H9 (cell line): ENCODE data around the gene SNAPC5. TPM values are rescaled to one million over a fixed set of nuclear protein-coding genes. Genes with fewer than 3 reads are reported as not detected.
A peak's percentile ranks its signal among the peaks of the same experiment; 100 is the strongest.

Source experiments
- DNase-seq: peaks from one replicate; pipeline ENCODE4 v3.0.0-alpha.2; 2017
- H2AFZ ChIP-seq: one replicate; pipeline ENCODE4 v1.6.1; 2013; ENCODE audit warnings: mild to moderate bottlenecking, low read length, control low read depth, moderate library complexity
- H2AK5ac ChIP-seq: 2 replicates; pipeline ENCODE4 v1.6.1; 2013; ENCODE audit warnings: low read length, control low read depth, mixed read lengths; ENCODE audit not compliant: insufficient read length
- H2BK120ac ChIP-seq: one replicate; pipeline ENCODE4 v1.6.1; 2013; ENCODE audit warnings: low read depth, mild to moderate bottlenecking, low read length, control low read depth, inconsistent platforms; ENCODE audit not compliant: poor library complexity, severe bottlenecking
- H2BK12ac ChIP-seq: 2 replicates; pipeline ENCODE4 v1.6.1; 2013; ENCODE audit warnings: low read length, control low read depth, mixed read lengths, low read depth; ENCODE audit not compliant: insufficient read length
- H2BK15ac ChIP-seq: 2 replicates; pipeline ENCODE4 v1.6.1; 2013; ENCODE audit warnings: low read depth, low read length, control low read depth
- H2BK20ac ChIP-seq: one replicate; pipeline ENCODE4 v1.6.1; 2013; ENCODE audit warnings: low read depth, mild to moderate bottlenecking, low read length, control low read depth, inconsistent platforms; ENCODE audit not compliant: poor library complexity, severe bottlenecking
- H2BK5ac ChIP-seq: 2 replicates; pipeline ENCODE4 v1.6.1; 2013; ENCODE audit warnings: low read length, control low read depth, mixed read lengths; ENCODE audit not compliant: insufficient read length
- H3K14ac ChIP-seq: 2 replicates; pipeline ENCODE4 v1.6.1; 2013; ENCODE audit warnings: low read length, control low read depth; ENCODE audit not compliant: insufficient read depth
- H3K18ac ChIP-seq: 2 replicates; pipeline ENCODE4 v1.6.1; 2013; ENCODE audit warnings: low read depth, mild to moderate bottlenecking, mixed read lengths, low read length, control low read depth; ENCODE audit not compliant: insufficient read length
- H3K23ac ChIP-seq: 2 replicates; pipeline ENCODE4 v1.6.1; 2013; ENCODE audit warnings: low read length, control low read depth, mixed read lengths, low read depth; ENCODE audit not compliant: insufficient read length
- H3K23me2 ChIP-seq: 2 replicates; pipeline ENCODE4 v1.6.1; 2013; ENCODE audit warnings: low read depth, mild to moderate bottlenecking, mixed read lengths, low read length, control low read depth; ENCODE audit not compliant: insufficient read length, poor library complexity, severe bottlenecking
- H3K27ac ChIP-seq: 2 replicates; pipeline ENCODE4 v1.5.1; 2013; ENCODE audit warnings: low read length, control low read depth, mixed read lengths, low read depth; ENCODE audit not compliant: insufficient read length
- H3K27me3 ChIP-seq: 2 replicates; pipeline ENCODE4 v1.6.1; 2013; ENCODE audit warnings: low read length, control low read depth, inconsistent platforms; ENCODE audit not compliant: insufficient read depth
- H3K4ac ChIP-seq: 2 replicates; pipeline ENCODE4 v1.6.1; 2013; ENCODE audit warnings: low read depth, mild to moderate bottlenecking, control low read depth, inconsistent platforms, low read length, moderate library complexity
- H3K4me1 ChIP-seq: 2 replicates; pipeline ENCODE4 v1.6.1; 2013; ENCODE audit warnings: low read length, control low read depth, inconsistent platforms; ENCODE audit not compliant: insufficient read depth
- H3K4me2 ChIP-seq: 2 replicates; pipeline ENCODE4 v1.6.1; 2013; ENCODE audit warnings: low read length, control low read depth, mixed read lengths; ENCODE audit not compliant: insufficient read length, insufficient read depth
- H3K56ac ChIP-seq: 2 replicates; pipeline ENCODE4 v1.6.1; 2013; ENCODE audit warnings: low read depth, mild to moderate bottlenecking, mixed read lengths, low read length, control low read depth; ENCODE audit not compliant: insufficient read length
- H3K79me1 ChIP-seq: 2 replicates; pipeline ENCODE4 v1.6.1; 2013; ENCODE audit warnings: low read depth, mild to moderate bottlenecking, moderate library complexity, low read length, control low read depth, inconsistent platforms; ENCODE audit not compliant: insufficient read depth, poor library complexity, severe bottlenecking
- H3K79me2 ChIP-seq: 2 replicates; pipeline ENCODE4 v1.6.1; 2013; ENCODE audit warnings: low read length, control low read depth, inconsistent platforms; ENCODE audit not compliant: insufficient read depth
- H3K9ac ChIP-seq: 2 replicates; pipeline ENCODE4 v1.6.1; 2013; ENCODE audit warnings: low read length, control low read depth, mixed read lengths; ENCODE audit not compliant: insufficient read length; ENCODE audit errors: extremely low read depth
- H3K9me3 ChIP-seq: one replicate; pipeline ENCODE4 v1.6.1; 2013; ENCODE audit warnings: low read depth, low read length, inconsistent platforms; ENCODE audit not compliant: control insufficient read depth
- H3T11ph ChIP-seq: one replicate; pipeline ENCODE4 v1.6.1; 2013; ENCODE audit warnings: mild to moderate bottlenecking, low read length, control low read depth, inconsistent platforms
- H4K20me1 ChIP-seq: one replicate; pipeline ENCODE4 v1.6.1; 2013; ENCODE audit not compliant: control insufficient read depth, insufficient read length, insufficient read depth
- H4K5ac ChIP-seq: 2 replicates; pipeline ENCODE4 v1.6.1; 2013; ENCODE audit warnings: low read depth, mild to moderate bottlenecking, mixed read lengths, low read length, control low read depth; ENCODE audit not compliant: insufficient read length
- H4K8ac ChIP-seq: replicated peaks from 2 replicates; pipeline ENCODE4 v1.6.1; 2013; ENCODE audit warnings: low read length, control low read depth, mixed read lengths, low read depth; ENCODE audit not compliant: insufficient read length
- H4K91ac ChIP-seq: 2 replicates; pipeline ENCODE4 v1.6.1; 2013; ENCODE audit warnings: low read depth, mild to moderate bottlenecking, moderate library complexity, mixed read lengths, low read length, control low read depth; ENCODE audit not compliant: insufficient read length
- H3K27ac Mint-ChIP-seq, 3 experiments: 2 replicates in 2 of 3; 3 replicates in 1 of 3; pipeline ENCODE4 v1.8.0; 2020 to 2021; ENCODE audit warnings: mixed read lengths in 3 of 3, mild to moderate bottlenecking in 1 of 3, moderate library complexity in 1 of 3
- H3K27me3 Mint-ChIP-seq: 2 replicates; pipeline ENCODE4 v1.8.0; 2021; ENCODE audit warnings: low read depth, mild to moderate bottlenecking, moderate library complexity, mixed read lengths
- H3K36me3 Mint-ChIP-seq, 3 experiments: 2 replicates in 2 of 3; 3 replicates in 1 of 3; pipeline ENCODE4 v1.8.0; 2020 to 2021; ENCODE audit warnings: low read depth in 3 of 3, mixed read lengths in 3 of 3; ENCODE audit not compliant: insufficient read depth in 1 of 3
- H3K4me1 Mint-ChIP-seq, 2 experiments: 2 replicates each; pipeline ENCODE4 v1.8.0; 2020; ENCODE audit warnings: mixed read lengths in 2 of 2
- H3K4me3 Mint-ChIP-seq, 2 experiments: 2 replicates in 1 of 2; 3 replicates in 1 of 2; pipeline ENCODE4 v1.8.0; 2020 to 2021; ENCODE audit warnings: mild to moderate bottlenecking in 2 of 2, mixed read lengths in 2 of 2, moderate library complexity in 1 of 2
- H3K9me3 Mint-ChIP-seq, 2 experiments: 2 replicates in 1 of 2; 3 replicates in 1 of 2; pipeline ENCODE4 v1.8.0; 2020; ENCODE audit warnings: mild to moderate bottlenecking in 2 of 2, mixed read lengths in 2 of 2, moderate library complexity in 1 of 2
- CTCF ChIP-seq: fragments of 200-600 bp; sonication (generic); conservative IDR thresholded peaks from 3 replicates; pipeline ENCODE4 v1.8.0; 2021; ENCODE audit warnings: antibody characterized with exemption, mild to moderate bottlenecking
- WGBS: extraction: QIAGEN DNeasy Blood & Tissue Kit; methylation state at CpG from one replicate; pipeline ENCODE4 v1.1.7; 2013; ENCODE audit warnings: missing lambda C conversion rate, low lambda C conversion rate, mixed read lengths; ENCODE audit not compliant: insufficient read length; ENCODE audit errors: extremely low coverage; 5-methylcytosine and 5-hydroxymethylcytosine counted together
- total RNA-seq: library from RNA; stranded (reverse); gene quantifications from 2 replicates; pipeline ENCODE4 v1.2.1, GENCODE V29; 2021

SNAPC5 gene
- total RNA-seq, 1 experiment from 2014 or later = 28.9 TPM

- no peaks in the 10 kb centered on the region for H3K27me3 ChIP-seq
- Mint-ChIP-seq H3K27ac (peak overlapping the region; percentile 97 to 99 (median 99)), H3K36me3 (peaks cover 34 to 92% (median 75%) of the 10 kb centered on the region in 3 experiments), H3K4me1 (peaks cover 11 to 15% of the 10 kb centered on the region in 2 experiments), H3K9me3 (no peaks in the 10 kb centered on the region; a peak in 1 of 5 replicates), H3K4me3 (peak overlapping the region; percentile 85 to 87), H3K27me3 (no peaks in the 10 kb centered on the region)
- no peaks in the 10 kb centered on the region for H3K4me1 ChIP-seq
- H3K9me3 ChIP-seq = no peaks in the 10 kb centered on the region
- H2BK5ac ChIP-seq = peak overlapping the region; percentile 53
- H2AFZ ChIP-seq = no peak overlapping the region
- H2AK5ac ChIP-seq = no peak overlapping the region
- H3K79me2 ChIP-seq = no peaks in the 10 kb centered on the region
- no peak for DNase-seq
- H3T11ph ChIP-seq = no peak overlapping the region
- H3K14ac ChIP-seq = peak overlapping the region; percentile 33
- H2BK120ac ChIP-seq = no peak overlapping the region
- peak overlapping the region; percentile 86 for H3K4me2 ChIP-seq
- no peak overlapping the region for H2BK15ac ChIP-seq
- peak overlapping the region; percentile 92 for H3K9ac ChIP-seq
- no peaks in the 10 kb centered on the region for H4K20me1 ChIP-seq
- H3K79me1 ChIP-seq = no peaks in the 10 kb centered on the region
- H3K56ac ChIP-seq = no peak overlapping the region
- H4K91ac ChIP-seq = no peak overlapping the region
- no peak overlapping the region for H3K23ac ChIP-seq
- TF ChIP-seq CTCF = no peak
- H3K23me2 ChIP-seq = peaks cover 4% of the 10 kb centered on the region
- H3K4ac ChIP-seq = no peak overlapping the region; the same call in 1 of the 2 replicates
- H4K8ac ChIP-seq = no peak overlapping the region
- H2BK20ac ChIP-seq = no peak overlapping the region
- WGBS = no CpG with 5 or more reads among the region's 17 CpGs
- H3K18ac ChIP-seq = peak overlapping the region; percentile 82
- H4K5ac ChIP-seq = peak overlapping the region; percentile 36
- peak overlapping the region; percentile 90 for H3K27ac ChIP-seq
- no peak overlapping the region for H2BK12ac ChIP-seq
These were observed 536 bp downstream of the SNAPC5 start for GRCh38 chr15:66496951-66497501.
